HUES6 (cell line): ENCODE data around the gene MICAL3.
A peak's percentile ranks its signal among the peaks of the same experiment; 100 is the strongest.

Experiments
- H3K27ac ChIP-seq: 2 replicates; pipeline ENCODE4 v1.7.0; 2013; ENCODE audit warnings: low read depth, mild to moderate bottlenecking, low read length, inconsistent platforms
- H3K27me3 ChIP-seq: 2 replicates; pipeline ENCODE4 v1.6.1; 2013; ENCODE audit warnings: low read length; ENCODE audit not compliant: control insufficient read depth, insufficient read depth
- H3K36me3 ChIP-seq: 2 replicates; pipeline ENCODE4 v1.6.1; 2013; ENCODE audit warnings: low read length; ENCODE audit not compliant: control insufficient read depth, insufficient read depth
- H3K4me1 ChIP-seq: 2 replicates; pipeline ENCODE4 v1.6.1; 2013; ENCODE audit warnings: low read length; ENCODE audit not compliant: control insufficient read depth, insufficient read depth
- H3K4me3 ChIP-seq: 2 replicates; pipeline ENCODE4 v1.5.1; 2013; ENCODE audit warnings: low read depth, low read length
- H3K9ac ChIP-seq: one replicate; pipeline ENCODE4 v1.6.1; 2013; ENCODE audit warnings: mild to moderate bottlenecking, low read length
- H3K9me3 ChIP-seq: 2 replicates; pipeline ENCODE4 v1.6.1; 2013; ENCODE audit warnings: low read depth, low read length; ENCODE audit not compliant: control insufficient read depth, insufficient read depth

The MICAL3 gene

GRCh38 chr22:17917490-17917983 lies 106.8 kb downstream of the MICAL3 start:
- Histone ChIP-seq H3K36me3 (no peaks in the 10 kb centered on the region), H3K9me3 (no peaks in the 10 kb centered on the region), H3K27ac (no peak overlapping the region), H3K4me1 (peaks cover 59% of the 10 kb centered on the region), H3K9ac (no peak overlapping the region), H3K27me3 (no peaks in the 10 kb centered on the region), H3K4me3 (no peak overlapping the region)

GRCh38 chr22:17916226-17916889 lies 108.0 kb downstream of the MICAL3 start:
- H3K9ac ChIP-seq: no peak overlapping the region
- peaks cover 50% of the 10 kb centered on the region for H3K4me1 ChIP-seq
- no peaks in the 10 kb centered on the region for H3K27me3 ChIP-seq
- no peaks in the 10 kb centered on the region for H3K36me3 ChIP-seq
- no peak overlapping the region for H3K4me3 ChIP-seq
- no peaks in the 10 kb centered on the region for H3K9me3 ChIP-seq
- H3K27ac ChIP-seq: no peak overlapping the region

DNA sequence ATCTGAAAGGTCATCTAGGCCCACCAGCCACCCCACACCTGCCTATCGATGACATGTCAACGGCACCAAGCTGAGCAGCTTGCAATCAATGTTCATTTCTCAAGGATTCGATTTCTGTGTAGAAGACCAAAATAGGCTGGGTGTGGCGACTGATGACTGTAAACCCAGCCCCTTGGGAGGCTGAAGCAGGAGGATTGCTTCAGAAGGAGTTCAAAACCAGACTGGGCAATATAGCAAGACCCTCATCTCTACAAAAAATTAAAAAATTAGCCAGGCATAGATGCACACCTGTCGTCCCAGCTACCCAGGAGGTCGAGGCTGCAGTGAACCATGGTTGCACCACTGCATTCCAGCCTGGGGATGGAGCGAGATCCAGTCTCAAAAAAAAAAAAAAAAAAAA lies 108.7 kb downstream of the MICAL3 start:
- H3K27me3 ChIP-seq: no peaks in the 10 kb centered on the region
- H3K4me1 ChIP-seq: peaks cover 50% of the 10 kb centered on the region
- H3K36me3 ChIP-seq: no peaks in the 10 kb centered on the region
- H3K9ac ChIP-seq: no peak overlapping the region
- no peak overlapping the region for H3K4me3 ChIP-seq
- no peak overlapping the region for H3K27ac ChIP-seq
- no peaks in the 10 kb centered on the region for H3K9me3 ChIP-seq

DNA sequence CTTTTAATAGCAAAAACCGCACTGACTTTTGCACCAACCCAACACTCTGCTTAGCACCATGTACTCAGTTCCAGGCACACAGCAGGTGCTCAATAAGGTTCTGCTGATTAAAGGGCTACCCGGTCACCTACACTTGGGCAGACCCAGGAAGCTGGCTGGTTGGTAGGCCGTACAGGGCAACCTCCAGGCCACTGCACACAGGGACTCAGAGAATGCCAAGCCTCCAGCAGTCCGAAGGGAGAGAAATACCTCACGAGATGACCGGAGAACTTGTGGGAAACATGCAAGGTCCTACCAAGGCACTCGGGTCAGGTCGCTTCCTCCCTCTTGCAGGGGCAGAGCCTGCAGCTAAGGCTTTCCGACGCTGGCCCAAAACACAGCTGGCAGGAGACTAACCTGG lies 109.2 kb downstream of the MICAL3 start:
- Histone ChIP-seq H3K9me3 (no peaks in the 10 kb centered on the region), H3K36me3 (no peaks in the 10 kb centered on the region), H3K4me1 (peaks cover 50% of the 10 kb centered on the region), H3K4me3 (no peak overlapping the region), H3K9ac (no peak overlapping the region), H3K27me3 (no peaks in the 10 kb centered on the region), H3K27ac (no peak overlapping the region)

DNA sequence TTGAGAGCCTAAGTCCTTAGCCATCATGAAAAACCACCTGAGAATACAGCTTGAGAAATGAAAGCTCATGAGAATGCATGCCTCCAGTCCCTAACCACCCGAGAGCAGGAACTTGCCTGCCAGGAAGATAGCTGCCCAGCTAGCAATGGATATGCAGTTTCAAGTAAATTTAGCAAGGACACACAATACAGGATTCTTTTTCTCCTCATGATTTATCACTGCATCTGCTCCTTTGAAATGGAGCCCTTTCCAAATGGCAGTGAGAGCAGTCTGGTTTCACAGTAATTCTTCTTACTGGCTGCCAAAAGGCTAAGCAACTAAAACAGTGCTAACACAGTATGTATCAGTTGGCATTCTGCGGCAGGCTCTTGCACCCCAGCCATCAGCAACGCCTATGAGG lies 109.9 kb downstream of the MICAL3 start:
- Histone ChIP-seq H3K27ac (no peak overlapping the region), H3K36me3 (no peaks in the 10 kb centered on the region), H3K4me1 (peaks cover 44% of the 10 kb centered on the region), H3K9ac (no peak overlapping the region), H3K4me3 (no peak overlapping the region), H3K27me3 (no peaks in the 10 kb centered on the region), H3K9me3 (no peaks in the 10 kb centered on the region)

DNA sequence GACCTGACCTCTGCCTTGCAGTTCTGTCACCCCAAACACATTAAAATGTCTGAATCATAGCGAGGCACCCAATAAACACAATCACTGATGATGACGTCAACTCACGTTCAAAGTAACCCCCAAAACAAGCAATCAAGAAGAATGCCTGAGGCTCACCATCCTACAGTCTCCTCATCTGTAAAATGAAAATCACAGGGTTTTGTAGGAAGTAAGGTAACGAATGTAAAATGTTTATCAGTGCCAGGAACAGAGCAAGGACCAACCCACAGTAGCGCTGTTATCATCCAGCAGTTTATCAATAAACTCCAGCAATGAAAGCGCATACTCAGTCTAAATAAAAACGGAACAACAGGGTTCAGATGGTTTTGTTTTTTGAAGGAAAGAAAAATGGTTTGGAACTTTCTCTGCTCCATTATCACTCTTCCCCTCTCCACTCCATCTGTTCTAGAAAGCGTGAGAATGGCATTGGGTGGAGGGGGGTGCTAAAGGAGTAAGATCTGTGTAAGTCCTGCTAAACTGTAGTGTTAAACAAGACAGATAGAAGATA lies 110.5 kb downstream of the MICAL3 start:
- no peaks in the 10 kb centered on the region for H3K36me3 ChIP-seq

DNA sequence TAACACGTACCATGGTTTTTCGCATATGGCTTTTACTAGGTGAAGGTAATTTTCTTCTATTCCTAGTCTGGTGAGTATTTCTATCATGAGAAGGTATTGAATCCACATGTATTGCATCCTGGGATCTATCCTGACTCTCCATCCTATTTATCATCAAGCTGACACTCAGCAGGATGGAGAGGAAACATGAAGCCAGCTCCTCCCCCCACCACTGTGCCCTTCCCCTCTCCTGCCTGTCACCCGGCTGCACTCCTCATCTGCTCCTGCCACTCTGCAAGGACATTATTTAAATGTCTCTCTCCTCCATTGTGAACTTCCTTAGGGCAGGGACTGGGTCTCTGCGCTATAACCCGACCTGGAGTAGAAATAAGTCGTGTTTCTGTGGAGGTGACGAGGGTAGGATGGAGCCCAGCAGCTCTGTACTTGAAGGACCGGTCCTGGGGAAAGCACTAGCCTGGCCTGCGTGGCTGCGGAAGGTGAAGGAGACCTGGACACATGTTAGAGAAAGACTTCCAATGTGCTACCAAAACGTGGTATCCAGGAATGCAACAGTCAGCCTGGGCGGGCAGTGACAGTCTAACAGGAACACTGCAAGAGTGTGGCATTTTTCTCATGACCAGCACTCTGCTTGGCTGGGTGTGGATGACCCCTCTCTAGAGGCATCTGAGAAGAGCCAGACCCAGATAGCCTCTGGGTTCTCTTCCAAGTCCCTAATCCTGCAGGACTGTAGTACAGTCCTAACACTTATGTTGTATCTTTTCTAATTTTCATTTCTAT lies 111.2 kb downstream of the MICAL3 start:
- no peaks in the 10 kb centered on the region for H3K36me3 ChIP-seq
- no peak overlapping the region for H3K27ac ChIP-seq
- H3K9ac ChIP-seq: peak overlapping the region; percentile 13
- H3K9me3 ChIP-seq: no peaks in the 10 kb centered on the region
- H3K4me3 ChIP-seq: no peak overlapping the region
- no peaks in the 10 kb centered on the region for H3K27me3 ChIP-seq
- peaks cover 39% of the 10 kb centered on the region for H3K4me1 ChIP-seq

More for the DNA sequence above, 110.5 kb downstream of the MICAL3 start:
- Histone ChIP-seq H3K4me1 (peaks cover 39% of the 10 kb centered on the region), H3K27me3 (no peaks in the 10 kb centered on the region), H3K9ac (no peak overlapping the region), H3K27ac (no peak overlapping the region), H3K9me3 (no peaks in the 10 kb centered on the region), H3K4me3 (no peak overlapping the region)

DNA sequence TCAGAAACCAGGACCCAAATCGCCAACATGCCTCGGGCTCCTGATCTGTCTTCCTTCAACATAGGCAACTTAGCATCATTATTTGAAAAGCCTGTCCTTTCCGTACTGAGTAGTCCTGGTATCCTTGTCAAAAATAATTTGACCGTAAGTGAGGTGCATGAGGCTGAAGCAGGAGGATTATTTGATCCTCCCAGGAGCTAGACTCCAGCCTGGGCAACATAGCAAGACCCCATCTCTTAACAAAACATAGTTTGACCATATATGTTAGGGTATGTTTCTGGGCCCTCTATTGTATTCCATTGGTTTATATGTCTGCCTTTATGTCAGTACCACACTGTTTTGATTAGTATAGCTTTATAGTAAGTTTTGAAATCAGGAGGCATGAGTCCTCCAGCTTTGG lies 112.5 kb downstream of the MICAL3 start:
- Histone ChIP-seq H3K36me3 (peaks cover 3% of the 10 kb centered on the region; the same call in 1 of the 2 replicates), H3K9ac (no peak overlapping the region), H3K9me3 (no peaks in the 10 kb centered on the region), H3K4me1 (peaks cover 33% of the 10 kb centered on the region), H3K27me3 (no peaks in the 10 kb centered on the region), H3K27ac (no peak overlapping the region), H3K4me3 (no peak overlapping the region)

- H3K36me3 ChIP-seq: peaks cover 8% of the 10 kb centered on the region
- H3K27me3 ChIP-seq: no peaks in the 10 kb centered on the region
- peaks cover 33% of the 10 kb centered on the region for H3K4me1 ChIP-seq
- H3K9ac ChIP-seq: no peak overlapping the region
- no peak overlapping the region for H3K4me3 ChIP-seq
- no peaks in the 10 kb centered on the region for H3K9me3 ChIP-seq
- H3K27ac ChIP-seq: no peak overlapping the region
Observed at GRCh38 chr22:17911312-17911705, 113.1 kb downstream of the MICAL3 start.

GRCh38 chr22:17910561-17911311 lies 113.6 kb downstream of the MICAL3 start:
- Histone ChIP-seq H3K27ac (no peak overlapping the region; the same call in 1 of the 2 replicates), H3K4me3 (no peak overlapping the region), H3K27me3 (no peaks in the 10 kb centered on the region), H3K9me3 (no peaks in the 10 kb centered on the region), H3K36me3 (peaks cover 14% of the 10 kb centered on the region), H3K9ac (no peak overlapping the region), H3K4me1 (peaks cover 33% of the 10 kb centered on the region)

GRCh38 chr22:17907748-17908051 lies 116.7 kb downstream of the MICAL3 start:
- H3K9ac ChIP-seq: no peak overlapping the region
- no peaks in the 10 kb centered on the region for H3K27me3 ChIP-seq
- H3K9me3 ChIP-seq: no peaks in the 10 kb centered on the region
- H3K4me3 ChIP-seq: no peak overlapping the region
- H3K27ac ChIP-seq: no peak overlapping the region
- peaks cover 13% of the 10 kb centered on the region for H3K4me1 ChIP-seq
- peaks cover 34% of the 10 kb centered on the region for H3K36me3 ChIP-seq
